ENCODE measurements around the gene PSEN2. TPM values are rescaled to one million over a fixed set of nuclear protein-coding genes. Genes with fewer than 3 reads are reported as not detected.
A peak's percentile ranks its signal among the peaks of the same experiment; 100 is the strongest.

The PSEN2 gene
- total RNA-seq = 10 to 100 TPM; 20.3 to 30.7 (median 24.1) TPM
- long read RNA-seq, donor 1, transcript PSEN2-203 (13 exons, 1,947 nt) = minor isoform, 7 of 53 reads
- long read RNA-seq, donor 1, transcript PSEN2-202 (13 exons, 2,306 nt) = major isoform, 20 of 53 reads
- long read RNA-seq, donor 1, partial matches to known transcripts = 8 of 53 reads
- long read RNA-seq, donor 1, other reads (novel, unspliced or antisense) = 18 of 53 reads
- long read RNA-seq, donor 2, transcript PSEN2-202 (13 exons, 2,306 nt) = major isoform, 6 of 20 reads
- long read RNA-seq, donor 2, partial matches to known transcripts = 4 of 20 reads
- long read RNA-seq, donor 2, other reads (novel, unspliced or antisense) = 6 of 20 reads

- Histone ChIP-seq H3K4me1 (ENCODE audit: low read depth) (peaks cover 15% of the 10 kb centered on the region), H3K4me3 (peak within 1 kb of the TSS; percentile 50), H3K9me3 (no peaks in the 10 kb centered on the region), H3K36me3 (ENCODE audit: low read depth) (no peaks in the 10 kb centered on the region)
- DNase-seq (peak; percentile 80 to 92 (median 85)), ATAC-seq (peak; percentile 96)
- TF ChIP-seq CTCF (IDR thresholded peaks at IDR 0.05) = no peak
- intact Hi-C loops (cut with DNase I, micrococcal nuclease) = no loop called here
These were observed at the start of gene PSEN2 for GRCh38 chr1:226870401-226871279. Gene PSEN2, plus strand, starts transcription at chr1:226870616. Its CDS starts 11,292 bp downstream, at chr1:226881908.

DNA sequence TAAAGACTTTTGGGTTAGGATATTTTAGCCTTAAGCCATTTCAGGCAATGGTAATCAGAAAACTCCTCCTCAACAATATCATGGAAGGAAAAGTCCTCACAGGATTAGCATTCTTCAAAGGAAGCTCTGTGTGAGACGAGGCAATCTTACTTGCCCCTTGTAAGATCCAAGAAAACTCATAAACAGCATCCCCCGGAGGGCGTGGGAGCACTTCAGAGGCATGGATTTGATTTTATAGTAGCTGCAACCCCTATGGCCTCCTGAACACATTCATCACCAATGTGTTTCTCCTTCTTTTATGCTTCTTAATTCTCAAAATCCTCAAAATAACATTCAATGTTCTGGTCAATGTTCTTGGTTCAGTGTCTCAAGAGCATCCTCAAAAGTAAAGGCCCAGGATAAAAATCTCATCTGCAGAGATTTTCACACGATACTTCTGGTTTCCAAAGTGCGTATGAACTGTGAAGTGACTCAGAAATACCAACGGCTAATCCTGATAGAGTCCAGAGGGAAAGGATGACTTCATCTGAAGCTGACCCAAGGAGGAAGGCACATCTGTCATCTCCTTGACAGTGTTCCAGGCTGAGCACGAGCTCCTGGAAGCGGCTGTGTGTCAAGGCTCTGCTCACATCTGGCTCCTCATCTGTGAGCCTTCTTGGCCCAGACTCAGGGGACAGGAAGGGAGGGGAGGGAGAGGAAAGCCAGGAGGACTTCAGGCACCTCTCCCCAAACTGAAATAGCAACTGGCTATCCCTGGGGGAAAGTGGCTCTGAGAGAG is 49.3 kb upstream of the PSEN2 start:
- peaks cover 4% of the 10 kb centered on the region for H3K4me1 ChIP-seq (ENCODE audit: low read depth)
- ATAC-seq = peak; percentile 78
- H3K36me3 ChIP-seq (ENCODE audit: low read depth) = no peaks in the 10 kb centered on the region
- intact Hi-C loops (cut with DNase I, micrococcal nuclease) = loop anchor here (10.0 kb wide), 2 partner anchors 86 to 276 kb away; partner anchors contain the start of genes ITPKB (in 1 of the 2) and STUM (in 1 of the 2)
- no peak overlapping the region for H3K4me3 ChIP-seq
- peak; percentile 50 to 72 (median 66) for DNase-seq
- no peak for TF ChIP-seq CTCF (IDR thresholded peaks at IDR 0.05)
- H3K9me3 ChIP-seq = no peaks in the 10 kb centered on the region

- Histone ChIP-seq H3K4me3 (no peak overlapping the region), H3K9me3 (no peaks in the 10 kb centered on the region), H3K4me1 (ENCODE audit: low read depth) (peaks cover 4% of the 10 kb centered on the region), H3K36me3 (ENCODE audit: low read depth) (no peaks in the 10 kb centered on the region)
- no peak for TF ChIP-seq CTCF (IDR thresholded peaks at IDR 0.05)
- DNase-seq = no peak
- ATAC-seq = peak; percentile 24
- intact Hi-C loops (cut with DNase I, micrococcal nuclease) = loop anchor here (10.0 kb wide), 2 partner anchors 87 to 277 kb away; partner anchors contain the start of genes ITPKB (in 1 of the 2) and STUM (in 1 of the 2)
These were observed 48.7 kb upstream of the PSEN2 start for GRCh38 chr1:226821719-226822085.

DNA sequence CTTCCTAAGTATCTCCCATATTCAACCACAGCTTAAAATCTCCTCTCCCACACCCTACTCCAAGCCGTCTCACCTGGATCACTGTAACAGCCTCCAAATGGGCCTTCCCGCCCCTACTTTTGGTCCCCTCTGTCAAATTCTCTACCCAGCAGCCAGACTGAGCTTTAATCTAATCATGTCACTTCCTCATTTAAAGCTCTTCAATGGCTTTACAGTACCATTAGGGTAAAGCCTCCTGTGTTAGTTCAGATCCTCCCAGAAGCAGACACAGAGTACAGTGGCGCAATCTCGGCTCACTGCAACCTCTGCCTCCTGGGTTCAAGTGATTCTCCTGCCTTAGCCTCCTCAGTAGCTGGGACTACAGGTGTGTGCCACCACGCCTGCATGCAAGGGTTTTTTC is 46.8 kb upstream of the PSEN2 start:
- H3K4me1 ChIP-seq (ENCODE audit: low read depth) = peaks cover 7% of the 10 kb centered on the region
- intact Hi-C loops (cut with DNase I, micrococcal nuclease) = loop anchor here (10.0 kb wide), 2 partner anchors 89 to 279 kb away; partner anchors contain the start of genes ITPKB (in 1 of the 2) and STUM (in 1 of the 2)
- DNase-seq = no peak
- ATAC-seq = no peak
- H3K4me3 ChIP-seq = no peak overlapping the region
- no peak for TF ChIP-seq CTCF (IDR thresholded peaks at IDR 0.05)
- H3K9me3 ChIP-seq = no peaks in the 10 kb centered on the region
- H3K36me3 ChIP-seq (ENCODE audit: low read depth) = no peaks in the 10 kb centered on the region

Data from mucosa of descending colon (tissue), 3 donors.